Right cardiac atrium (tissue), 5 donors: Measurements from ENCODE around the gene CLDN22. TPM values are rescaled to one million over a fixed set of nuclear protein-coding genes. Genes with fewer than 3 reads are reported as not detected.

Experiments
- ATAC-seq, 2 donors: fragments of 200-7000 bp; cut with Tn5 transposase; one replicate each; pipeline versions ENCODE4 v1.8.0 to v1.9.1; 2020; ENCODE audit warnings: moderate library complexity in 2 of 2, mild to moderate bottlenecking in 1 of 2
- DNase-seq, 3 donors: peaks; one replicate each; pipeline ENCODE4 v3.0.0-alpha.2; 2020
- H3K27ac ChIP-seq: one replicate; pipeline ENCODE4 v1.5.1; 2013; ENCODE audit warnings: mild to moderate bottlenecking, low read length, control low read depth, moderate library complexity
- H3K27me3 ChIP-seq: one replicate; pipeline ENCODE4 v1.6.1; 2013; ENCODE audit not compliant: control insufficient read depth, insufficient read depth
- H3K4me1 ChIP-seq: one replicate; pipeline ENCODE4 v1.6.1; 2013; ENCODE audit warnings: low read length; ENCODE audit not compliant: control insufficient read depth, insufficient read depth
- H3K4me3 ChIP-seq: one replicate; pipeline ENCODE4 v1.5.1; 2013; ENCODE audit warnings: low read length, control low read depth
- H3K9me3 ChIP-seq: one replicate; pipeline ENCODE4 v1.6.1; 2013; ENCODE audit warnings: low read length; ENCODE audit not compliant: control insufficient read depth
- WGBS: extraction: QIAGEN DNeasy Blood & Tissue Kit; methylation state at CpG from one replicate; pipeline ENCODE4 v1.1.7; 2013; 5-methylcytosine and 5-hydroxymethylcytosine counted together
- intact Hi-C, 4 donors: fragments of 100-400 bp; cut with DNase I; formaldehyde crosslinking; loops; one replicate each; pipeline versions ENCODE4 v1.11.0 to v1.14.0; 2022 to 2023
- polyA plus RNA-seq: library from polyadenylated mRNA; stranded (reverse); fragments of 200-250 nt; gene quantifications from one replicate; pipeline ENCODE4 v1.2.3, GENCODE V29; 2013
- total RNA-seq, 4 donors: library from RNA; stranded (reverse); fragmentation: NEBNext Ultra II Directional; extraction: Animal tissue kit (Norgen Biotek cat#: 25700); gene quantifications; one replicate each; pipeline ENCODE4 v1.2.1, GENCODE V29; 2021
- donor health status: healthy with polysubstance abuse.
- donor health status: DM: no; HTN: yes; CAD: no.
- donor health status: DM: no; HTN: no; CAD: no.
- donor health status: DM: no; HTN: yes; CAD: no; lungs with severe emphysema.
- donor health status: DM: yes; HTN: yes; CAD: no.

The CLDN22 gene
- total and polyA plus RNA-seq, 5 donors: 0.02 TPM; not detected in 4

DNA sequence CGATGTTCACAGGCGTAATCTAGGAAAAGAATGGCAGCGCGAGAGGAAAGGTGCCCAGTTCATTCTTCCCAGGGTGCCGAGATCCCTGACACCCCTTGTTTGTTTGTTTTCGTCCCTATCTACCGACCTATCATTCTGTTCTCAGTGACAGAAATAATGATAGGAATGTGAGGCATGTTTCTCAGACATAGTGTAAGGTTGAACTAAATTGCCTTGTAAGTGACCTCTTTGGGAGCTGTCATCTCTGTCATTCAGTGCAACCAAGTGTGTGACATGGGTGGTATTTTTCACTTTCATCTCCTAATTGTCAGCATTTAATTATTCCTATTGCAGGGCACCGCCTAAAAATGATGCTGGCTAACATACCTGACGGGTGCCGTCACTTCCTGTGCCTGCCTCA, 24.4 kb downstream of the CLDN22 start:
- ATAC-seq (no peak), DNase-seq (no peak)
- Histone ChIP-seq H3K4me3 (no peak overlapping the region), H3K4me1 (peaks cover 4% of the 10 kb centered on the region), H3K27me3 (no peaks in the 10 kb centered on the region), H3K27ac (no peak overlapping the region), H3K9me3 (no peaks in the 10 kb centered on the region)
- intact Hi-C loops: no loop called here
- 78% methylated on average over 10 of the region's 10 CpGs for WGBS

DNA sequence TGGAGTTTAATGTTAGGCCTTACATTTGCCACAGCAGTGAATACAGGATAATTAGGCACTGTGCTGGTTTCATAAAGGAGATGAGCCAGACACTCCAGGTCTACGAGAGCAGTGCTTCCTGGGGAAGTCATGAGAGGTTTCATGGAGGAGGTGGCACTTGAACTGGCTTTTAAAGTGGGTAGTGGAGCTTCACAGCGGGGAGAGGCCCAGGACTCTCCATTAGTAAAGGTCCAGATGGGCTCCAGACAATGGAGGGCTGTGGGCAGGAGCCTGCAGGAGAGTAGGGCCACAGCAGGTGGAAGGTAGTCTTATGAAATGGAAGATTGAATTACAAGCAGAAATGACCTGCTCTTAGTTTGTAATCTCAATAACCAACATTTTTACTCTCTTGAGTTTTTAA, 29.0 kb downstream of the CLDN22 start:
- ATAC-seq (no peak), DNase-seq (no peak)
- intact Hi-C loops: no loop called here

DNA sequence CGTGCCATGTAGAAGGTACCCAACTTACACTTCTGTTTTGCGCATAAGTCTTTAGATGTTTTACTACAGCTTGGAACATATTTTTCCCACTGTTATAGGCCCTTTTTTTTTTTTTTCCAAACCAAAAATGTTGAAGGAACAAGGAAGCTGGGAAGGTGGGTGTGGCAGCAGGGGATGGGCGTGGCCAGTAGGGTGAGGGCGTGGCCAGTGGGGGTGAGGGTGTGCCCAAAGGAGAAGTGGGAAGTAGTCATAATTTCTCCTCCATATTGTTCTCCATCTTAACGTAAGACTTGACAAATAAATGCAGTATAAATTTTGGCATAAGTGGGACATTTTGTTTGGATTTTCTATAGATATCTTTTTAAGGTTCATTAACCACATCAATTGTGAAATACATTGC, 30.4 kb downstream of the CLDN22 start:
- no peaks in the 10 kb centered on the region for H3K27me3 ChIP-seq
- no peak overlapping the region for H3K27ac ChIP-seq
- 95% methylated on average over 5 of the region's 5 CpGs for WGBS
- H3K9me3 ChIP-seq: no peaks in the 10 kb centered on the region
- intact Hi-C loops: no loop called here
- DNase-seq (no peak), ATAC-seq (no peak)
- H3K4me3 ChIP-seq: no peak overlapping the region
- H3K4me1 ChIP-seq: no peaks in the 10 kb centered on the region

More for the DNA sequence above, 29.0 kb downstream of the CLDN22 start:
- H3K4me3 ChIP-seq: no peak overlapping the region
- H3K9me3 ChIP-seq: no peaks in the 10 kb centered on the region
- H3K4me1 ChIP-seq: no peaks in the 10 kb centered on the region
- no peaks in the 10 kb centered on the region for H3K27me3 ChIP-seq
- no peak overlapping the region for H3K27ac ChIP-seq
- WGBS: 99% methylated on average over 2 of the region's 2 CpGs

DNA sequence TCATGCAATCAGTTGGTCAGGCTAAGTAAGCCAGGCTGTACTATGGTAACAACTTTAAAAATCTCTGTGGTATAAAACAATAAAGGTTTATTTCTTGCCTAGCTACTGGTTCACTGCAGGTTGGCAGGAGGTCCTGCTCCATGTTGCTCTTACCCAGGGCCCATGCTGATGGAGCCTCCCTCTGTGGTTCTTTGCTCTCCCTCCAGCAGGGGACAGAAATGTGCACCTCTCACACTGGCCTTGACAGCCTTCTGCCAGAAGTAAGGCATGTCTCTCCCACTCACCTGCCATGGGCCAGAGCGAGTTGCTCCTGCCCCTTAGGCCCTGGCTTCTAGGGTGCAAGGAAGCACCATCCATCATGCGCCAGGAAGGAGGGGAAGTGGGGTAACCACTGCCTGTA, 31.1 kb downstream of the CLDN22 start:
- H3K9me3 ChIP-seq: no peaks in the 10 kb centered on the region
- H3K4me1 ChIP-seq: no peaks in the 10 kb centered on the region
- ATAC-seq (no peak), DNase-seq (no peak)
- 96% methylated on average over 2 of the region's 2 CpGs for WGBS
- intact Hi-C loops: no loop called here
- H3K27ac ChIP-seq: no peak overlapping the region
- no peaks in the 10 kb centered on the region for H3K27me3 ChIP-seq
- H3K4me3 ChIP-seq: no peak overlapping the region

DNA sequence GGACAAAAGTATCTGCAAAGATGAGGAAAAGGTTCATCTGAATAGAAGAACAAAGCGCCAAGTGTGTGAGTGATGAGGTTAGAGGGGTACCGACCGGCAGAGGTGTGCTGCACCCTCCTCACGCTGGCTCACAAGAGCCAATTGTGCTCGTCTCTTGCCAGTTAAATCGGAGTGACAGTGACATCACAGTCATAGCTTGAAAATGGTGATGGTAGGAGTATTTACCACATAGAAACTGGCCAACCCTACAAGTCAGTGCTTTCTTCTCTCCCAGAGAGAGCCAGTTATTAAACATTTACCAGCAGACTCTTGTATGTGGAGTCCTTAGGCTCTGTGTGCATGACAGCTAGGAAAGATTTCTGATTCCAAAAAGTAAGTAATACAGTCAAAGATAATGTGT, 32.4 kb downstream of the CLDN22 start:
- 95% methylated on average over 6 of the region's 6 CpGs for WGBS
- intact Hi-C loops: no loop called here
- Histone ChIP-seq H3K4me3 (no peak overlapping the region), H3K4me1 (no peaks in the 10 kb centered on the region), H3K27ac (no peak overlapping the region), H3K9me3 (no peaks in the 10 kb centered on the region), H3K27me3 (no peaks in the 10 kb centered on the region)
- no peak for DNase-seq
- no peak for ATAC-seq

DNA sequence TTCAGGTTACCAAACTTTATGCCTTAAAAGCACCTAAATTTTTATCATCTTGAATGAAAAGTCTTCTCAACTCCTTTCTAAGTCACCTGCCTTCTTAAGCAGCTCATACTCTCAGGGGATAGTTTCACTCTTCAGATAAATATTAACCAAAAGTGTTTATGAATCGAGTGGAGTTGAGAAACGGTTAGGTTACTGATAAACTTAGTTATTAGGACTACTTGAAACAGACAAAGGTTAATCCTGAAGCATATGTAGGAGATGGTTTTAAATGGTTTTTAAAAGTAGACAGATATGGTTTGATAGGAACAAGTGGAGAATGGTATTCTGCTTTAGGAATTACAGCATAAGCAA, 32.8 kb downstream of the CLDN22 start:
- DNase-seq (no peak), ATAC-seq (no peak)
- Histone ChIP-seq H3K4me1 (no peaks in the 10 kb centered on the region), H3K4me3 (no peak overlapping the region), H3K9me3 (no peaks in the 10 kb centered on the region), H3K27me3 (no peaks in the 10 kb centered on the region), H3K27ac (no peak overlapping the region)
- intact Hi-C loops: no loop called here
- WGBS: 91% methylated on average over 2 of the region's 2 CpGs

DNA sequence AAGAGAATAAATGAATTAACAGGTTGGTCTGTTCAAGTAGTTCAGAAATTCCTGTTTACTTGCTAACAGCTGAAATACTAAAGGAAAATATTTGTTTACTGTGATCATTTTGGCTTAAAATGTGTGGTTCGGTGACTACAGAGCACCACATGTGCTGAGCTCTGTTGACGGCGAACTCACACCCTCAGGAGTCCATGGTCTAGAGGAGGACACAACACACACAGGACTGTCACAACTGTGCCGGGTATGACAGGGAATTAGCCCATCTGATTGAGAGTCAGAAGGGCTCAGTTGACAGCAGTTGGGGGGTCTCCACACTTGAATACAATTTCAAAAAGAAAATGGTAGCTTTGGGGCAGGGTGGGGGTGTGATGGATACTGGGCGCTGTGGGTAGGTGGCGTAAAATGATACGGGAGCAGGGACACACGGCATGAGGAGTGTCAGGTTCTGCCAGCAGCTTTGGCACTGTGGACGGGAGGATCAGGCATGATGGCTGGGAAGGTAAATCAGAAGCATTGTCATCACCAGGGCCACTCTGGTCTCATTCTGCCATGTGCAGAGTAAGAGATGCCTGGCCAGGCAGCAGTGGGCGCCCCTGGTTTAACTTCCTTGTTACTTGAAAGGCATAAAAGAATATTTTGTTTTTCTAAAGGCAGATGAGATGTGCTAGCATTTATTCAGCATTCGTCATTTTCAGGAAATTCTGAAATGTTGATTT, 33.3 kb downstream of the CLDN22 start:
- 96% methylated on average over 11 of the region's 11 CpGs for WGBS
- Histone ChIP-seq H3K27me3 (no peaks in the 10 kb centered on the region), H3K4me1 (no peaks in the 10 kb centered on the region), H3K27ac (no peak overlapping the region), H3K4me3 (no peak overlapping the region), H3K9me3 (no peaks in the 10 kb centered on the region)
- no peak for DNase-seq
- no peak for ATAC-seq
- intact Hi-C loops: no loop called here

DNA sequence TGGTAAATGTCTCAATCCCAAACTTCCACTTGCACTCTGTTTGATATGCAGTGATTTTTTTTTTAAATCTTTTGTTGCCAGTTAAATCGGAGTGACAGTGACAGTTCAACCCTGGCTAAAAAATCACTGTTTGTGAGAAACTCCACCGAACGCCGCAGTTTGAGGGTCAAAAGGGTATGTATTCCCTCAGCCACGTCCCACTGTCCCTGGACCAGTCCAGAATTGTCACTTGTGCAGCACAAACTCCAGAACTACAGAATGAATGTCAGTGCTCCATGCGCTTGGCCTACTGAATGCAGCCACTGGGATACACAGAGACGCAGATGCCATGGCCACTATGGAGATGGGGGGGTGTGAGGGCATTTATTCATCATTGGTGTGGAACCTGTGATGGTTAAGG, 34.2 kb downstream of the CLDN22 start:
- ATAC-seq (no peak), DNase-seq (no peak)
- Histone ChIP-seq H3K27ac (no peak overlapping the region), H3K4me3 (no peak overlapping the region), H3K27me3 (no peaks in the 10 kb centered on the region), H3K4me1 (no peaks in the 10 kb centered on the region), H3K9me3 (no peaks in the 10 kb centered on the region)
- 97% methylated on average over 7 of the region's 7 CpGs for WGBS
- intact Hi-C loops: no loop called here

DNA sequence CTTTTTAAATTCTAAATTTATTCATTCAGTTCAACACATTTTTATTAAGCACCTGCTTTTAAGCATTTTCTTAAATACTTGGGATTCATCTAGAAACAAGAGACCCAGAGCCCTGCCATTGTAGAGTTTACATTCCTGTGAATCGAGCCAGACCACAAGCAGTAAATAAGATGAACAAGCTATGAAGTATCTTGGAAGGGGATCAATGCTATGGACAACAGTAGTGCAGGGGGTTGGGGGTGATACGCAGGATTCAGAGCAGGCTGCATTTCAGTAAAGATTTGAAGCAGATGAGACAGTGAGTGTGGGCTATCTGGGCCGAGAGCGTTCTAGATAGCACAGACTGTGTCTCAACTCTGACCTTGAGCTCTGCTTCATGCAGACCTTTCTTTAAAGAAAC, 35.1 kb downstream of the CLDN22 start:
- ATAC-seq (no peak), DNase-seq (no peak)
- H3K4me1 ChIP-seq: no peaks in the 10 kb centered on the region
- intact Hi-C loops: no loop called here
- H3K9me3 ChIP-seq: no peaks in the 10 kb centered on the region
- no peaks in the 10 kb centered on the region for H3K27me3 ChIP-seq
- WGBS: 89% methylated on average over 4 of the region's 4 CpGs
- no peak overlapping the region for H3K27ac ChIP-seq
- H3K4me3 ChIP-seq: no peak overlapping the region

DNA sequence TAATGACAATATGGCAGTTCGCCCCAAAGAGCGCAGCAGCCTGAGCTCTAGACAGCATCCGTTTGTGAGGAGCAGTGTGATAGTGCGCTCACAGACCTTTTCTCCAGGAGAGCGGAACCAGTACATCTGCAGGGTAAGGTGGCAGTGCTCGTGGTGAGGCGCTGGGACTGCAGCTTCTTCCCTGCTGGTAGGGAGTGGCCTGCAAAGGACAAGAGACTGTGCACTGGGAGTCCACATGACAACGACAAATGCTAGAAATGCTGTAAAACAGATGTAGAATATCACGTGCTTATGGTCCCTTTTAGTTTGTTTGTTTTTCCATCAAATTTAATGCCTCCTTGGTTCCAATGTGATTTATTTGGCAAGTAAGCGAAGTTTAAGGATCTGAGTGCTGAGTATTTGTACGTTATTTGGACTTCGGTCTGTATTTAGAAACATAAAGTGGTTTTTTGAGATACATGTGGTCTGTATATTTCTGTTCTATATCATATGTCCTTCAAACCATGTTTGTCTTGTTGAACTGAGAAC, 35.8 kb downstream of the CLDN22 start:
- Histone ChIP-seq H3K4me3 (no peak overlapping the region), H3K27me3 (no peaks in the 10 kb centered on the region), H3K9me3 (no peaks in the 10 kb centered on the region), H3K27ac (no peak overlapping the region), H3K4me1 (no peaks in the 10 kb centered on the region)
- intact Hi-C loops: no loop called here
- 91% methylated on average over 12 of the region's 12 CpGs for WGBS
- ATAC-seq (no peak), DNase-seq (no peak)

DNA sequence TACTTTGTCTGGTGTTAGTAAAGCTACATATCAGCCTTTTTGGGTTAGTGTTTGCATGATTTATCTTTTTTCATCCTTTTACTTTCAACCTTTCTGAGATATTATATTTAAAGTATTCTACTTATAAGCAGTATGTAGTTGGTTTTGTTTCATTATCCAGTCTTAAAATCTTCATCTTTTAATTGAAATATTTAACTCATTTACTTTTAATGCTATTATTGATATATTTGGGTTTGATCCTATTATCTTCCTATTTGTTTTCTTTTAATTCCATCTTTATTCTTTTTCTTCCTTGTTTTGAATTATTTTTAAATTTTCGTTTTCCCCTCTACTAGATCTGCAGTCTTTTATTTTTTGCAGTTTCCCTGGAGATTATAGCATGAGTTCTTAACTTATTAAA, 44.0 kb downstream of the CLDN22 start:
- Histone ChIP-seq H3K27me3 (no peaks in the 10 kb centered on the region), H3K4me1 (no peaks in the 10 kb centered on the region), H3K9me3 (no peaks in the 10 kb centered on the region), H3K4me3 (no peak overlapping the region), H3K27ac (no peak overlapping the region)
- WGBS: 1% methylated on average over 1 of the region's 1 CpG
- intact Hi-C loops: no loop called here
- ATAC-seq (no peak), DNase-seq (no peak)

DNA sequence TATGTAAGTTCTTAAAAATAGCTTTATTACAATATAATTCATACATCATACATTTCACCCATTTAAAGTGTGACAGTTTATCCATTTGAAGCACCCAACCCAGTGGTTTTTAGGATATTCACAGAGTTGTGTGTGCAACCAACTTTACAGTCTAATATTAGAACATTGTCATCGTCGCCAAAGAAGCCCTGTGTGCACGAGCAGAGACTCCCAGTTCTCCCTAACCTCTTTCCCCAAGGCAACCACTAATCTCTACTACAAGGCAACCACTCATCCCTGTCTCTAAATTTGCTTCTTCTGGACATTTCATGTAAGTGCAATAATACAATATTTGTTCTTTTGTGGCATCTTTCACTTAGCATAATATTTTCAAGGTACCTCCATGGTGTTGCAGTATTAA, 47.7 kb downstream of the CLDN22 start:
- Histone ChIP-seq H3K4me1 (no peaks in the 10 kb centered on the region), H3K4me3 (no peak overlapping the region), H3K27me3 (no peaks in the 10 kb centered on the region), H3K9me3 (no peaks in the 10 kb centered on the region), H3K27ac (no peak overlapping the region)
- ATAC-seq (no peak), DNase-seq (no peak)
- 66% methylated on average over 3 of the region's 3 CpGs for WGBS
- intact Hi-C loops: no loop called here
